ENCODE measurements around the gene CPT1A.

GRCh38 chr11:68870470-68870869 is 28.8 kb upstream of the CPT1A start:
- TF ChIP-seq SIN3A (IDR thresholded peaks at IDR 0.05; ENCODE audit: low read depth, low read length) (no peak), CBFB (IDR thresholded peaks at IDR 0.05; ENCODE audit: low read depth) (no peak), JUNB (IDR thresholded peaks at IDR 0.05) (no peak), ESRRA (IDR thresholded peaks at IDR 0.05; ENCODE audit: low read length) (no peak), SP1 (IDR thresholded peaks at IDR 0.05; ENCODE audit: low read depth, low read length) (no peak), CREM (IDR thresholded peaks at IDR 0.05; ENCODE audit: low read depth) (no peak), EZH2 (IDR thresholded peaks at IDR 0.05; ENCODE audit: borderline replicate concordance, control insufficient read depth, low read depth, low read length) (no peak), RAD21 (IDR thresholded peaks at IDR 0.05; ENCODE audit: insufficient read depth, low read depth, low read length) (no peak), CEBPB (IDR thresholded peaks at IDR 0.05; ENCODE audit: borderline replicate concordance in 1 of 2, low read depth in 2 of 2, low read length in 2 of 2) (no peak), CREB1 (IDR thresholded peaks at IDR 0.05; ENCODE audit: low read depth) (no peak)
- TF ChIP-seq, protein P1, sequence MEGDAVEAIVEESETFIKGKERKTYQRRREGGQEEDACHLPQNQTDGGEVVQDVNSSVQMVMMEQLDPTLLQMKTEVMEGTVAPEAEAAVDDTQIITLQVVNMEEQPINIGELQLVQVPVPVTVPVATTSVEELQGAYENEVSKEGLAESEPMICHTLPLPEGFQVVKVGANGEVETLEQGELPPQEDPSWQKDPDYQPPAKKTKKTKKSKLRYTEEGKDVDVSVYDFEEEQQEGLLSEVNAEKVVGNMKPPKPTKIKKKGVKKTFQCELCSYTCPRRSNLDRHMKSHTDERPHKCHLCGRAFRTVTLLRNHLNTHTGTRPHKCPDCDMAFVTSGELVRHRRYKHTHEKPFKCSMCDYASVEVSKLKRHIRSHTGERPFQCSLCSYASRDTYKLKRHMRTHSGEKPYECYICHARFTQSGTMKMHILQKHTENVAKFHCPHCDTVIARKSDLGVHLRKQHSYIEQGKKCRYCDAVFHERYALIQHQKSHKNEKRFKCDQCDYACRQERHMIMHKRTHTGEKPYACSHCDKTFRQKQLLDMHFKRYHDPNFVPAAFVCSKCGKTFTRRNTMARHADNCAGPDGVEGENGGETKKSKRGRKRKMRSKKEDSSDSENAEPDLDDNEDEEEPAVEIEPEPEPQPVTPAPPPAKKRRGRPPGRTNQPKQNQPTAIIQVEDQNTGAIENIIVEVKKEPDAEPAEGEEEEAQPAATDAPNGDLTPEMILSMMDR (IDR thresholded peaks at IDR 0.05 in 2 of 3, conservative IDR thresholded peaks at IDR 0.05 in 1 of 3; ENCODE audit: control insufficient read depth in 2 of 3, extremely low read depth in 1 of 3, insufficient read depth in 1 of 3, low read depth in 3 of 3, low read length in 3 of 3), result no peak
